ENCODE measurements around the gene HOXD12.

Gene HOXD12

GRCh38 chr2:176099728-176100546 is at the start of gene HOXD12:
HOXD12 (plus strand) TSS chr2:176099795; CDS start chr2:176099802, 7 bp downstream.
- H3K4me3 ChIP-seq (ENCODE audit: control insufficient read depth, low read depth, low read length), result peak within 1 kb of the TSS; percentile 73; the same call in 1 of the 2 replicates
- DNase-seq (ENCODE audit: low read depth), result no peak
- no peak for TF ChIP-seq CTCF (IDR thresholded peaks at IDR 0.05; ENCODE audit: control insufficient read depth, insufficient read depth, low read depth, low read length, missing control alignments)

- no peak for TF ChIP-seq CTCF (IDR thresholded peaks at IDR 0.05; ENCODE audit: control insufficient read depth, insufficient read depth, low read depth, low read length, missing control alignments)
- no peak for DNase-seq (ENCODE audit: low read depth)
- H3K4me3 ChIP-seq (ENCODE audit: control insufficient read depth, low read depth, low read length), result no peak overlapping the region
Measured at GRCh38 chr2:176056406-176056805, 43.2 kb upstream of the HOXD12 start.

GRCh38 chr2:176063958-176064357 is 35.6 kb upstream of the HOXD12 start:
- no peak for TF ChIP-seq CTCF (IDR thresholded peaks at IDR 0.05; ENCODE audit: control insufficient read depth, insufficient read depth, low read depth, low read length, missing control alignments)
- DNase-seq (ENCODE audit: low read depth), result no peak
- no peak overlapping the region for H3K4me3 ChIP-seq (ENCODE audit: control insufficient read depth, low read depth, low read length)

GRCh38 chr2:176066645-176067588 is 32.7 kb upstream of the HOXD12 start:
- TF ChIP-seq CTCF (IDR thresholded peaks at IDR 0.05; ENCODE audit: control insufficient read depth, insufficient read depth, low read depth, low read length, missing control alignments), result no peak
- no peak overlapping the region for H3K4me3 ChIP-seq (ENCODE audit: control insufficient read depth, low read depth, low read length)
- DNase-seq (ENCODE audit: low read depth), result no peak

GRCh38 chr2:176067589-176068418 is 31.8 kb upstream of the HOXD12 start:
- TF ChIP-seq CTCF (IDR thresholded peaks at IDR 0.05; ENCODE audit: control insufficient read depth, insufficient read depth, low read depth, low read length, missing control alignments), result no peak
- H3K4me3 ChIP-seq (ENCODE audit: control insufficient read depth, low read depth, low read length), result no peak overlapping the region
- no peak for DNase-seq (ENCODE audit: low read depth)

GRCh38 chr2:176068419-176068832 is 31.2 kb upstream of the HOXD12 start:
- no peak for TF ChIP-seq CTCF (IDR thresholded peaks at IDR 0.05; ENCODE audit: control insufficient read depth, insufficient read depth, low read depth, low read length, missing control alignments)
- H3K4me3 ChIP-seq (ENCODE audit: control insufficient read depth, low read depth, low read length), result no peak overlapping the region
- no peak for DNase-seq (ENCODE audit: low read depth)
